IMR-90 (cell line): ENCODE measurements around the gene NOL9. TPM values are rescaled to one million over a fixed set of nuclear protein-coding genes. Genes with fewer than 3 reads are reported as not detected.

Source experiments
- ATAC-seq: fragments of 200-7000 bp; cut with Tn5 transposase; 2 replicates; pipeline ENCODE4 v1.9.1; 2020; ENCODE audit warnings: low read depth, mild to moderate bottlenecking, moderate library complexity
- BruUV-seq: library from RNA; stranded (reverse); fragments of 400-500 nt; replicated peaks from 2 replicates; lab custom pipeline; 2021; lab: Mats Ljungman, UMichigan
- CTCF ChIA-PET: fragments of 300-600 bp; formaldehyde crosslinking; extraction: SDS; loops from one replicate; lab custom pipeline; 2021; ENCODE audit warnings: antibody characterized with exemption; lab: Yijun Ruan, JAX
- POLR2A ChIA-PET: fragments of 300-600 bp; sonication (Branson Sonifier 250); formaldehyde crosslinking; loops from one replicate; lab custom pipeline; 2022; ENCODE audit warnings: antibody characterized with exemption; ENCODE audit not compliant: unreplicated experiment; lab: Charles Lee
- DNase-seq: peaks from one replicate; pipeline ENCODE4 v3.0.0; 2013
- H2AFZ ChIP-seq: replicated peaks from 2 replicates; pipeline ENCODE3; 2013; ENCODE audit warnings: low read length, mild to moderate bottlenecking; ENCODE audit not compliant: poor library complexity
- H2AK5ac ChIP-seq: 2 replicates; pipeline ENCODE4 v1.6.1; 2013; ENCODE audit warnings: low read depth, low read length, inconsistent platforms
- H2AK9ac ChIP-seq: replicated peaks from 2 replicates; pipeline ENCODE3; 2013; ENCODE audit warnings: mild to moderate bottlenecking, low read depth, low read length, moderate library complexity; ENCODE audit not compliant: poor library complexity
- H2BK120ac ChIP-seq: 2 replicates; pipeline ENCODE4 v1.6.1; 2013; ENCODE audit warnings: low read depth, low read length, inconsistent platforms
- H2BK15ac ChIP-seq: 3 replicates; pipeline ENCODE4 v1.6.1; 2013; ENCODE audit warnings: low read depth, low read length, inconsistent platforms
- H2BK20ac ChIP-seq: 2 replicates; pipeline ENCODE4 v1.6.1; 2013; ENCODE audit warnings: low read depth, mild to moderate bottlenecking, inconsistent platforms, low read length, moderate library complexity
- H2BK5ac ChIP-seq: 2 replicates; pipeline ENCODE4 v1.6.1; 2013; ENCODE audit warnings: mild to moderate bottlenecking, low read depth, low read length, inconsistent platforms; ENCODE audit not compliant: poor library complexity, severe bottlenecking
- H3K14ac ChIP-seq: replicated peaks from 2 replicates; pipeline ENCODE4 v1.6.1; 2013; ENCODE audit warnings: low read depth, low read length, inconsistent platforms
- H3K18ac ChIP-seq: 2 replicates; pipeline ENCODE4 v1.6.1; 2013; ENCODE audit warnings: low read depth, low read length, control low read depth
- H3K23ac ChIP-seq: 2 replicates; pipeline ENCODE4 v1.6.1; 2013; ENCODE audit warnings: low read depth, low read length, inconsistent platforms
- H3K27ac ChIP-seq: 2 replicates; pipeline ENCODE4 v1.5.1; 2013; ENCODE audit warnings: mild to moderate bottlenecking, control low read depth, low read length; ENCODE audit not compliant: insufficient read depth
- H3K27me3 ChIP-seq: 2 replicates; pipeline ENCODE4 v1.6.1; 2013; ENCODE audit warnings: low read length; ENCODE audit not compliant: control insufficient read depth, insufficient read depth
- H3K36me3 ChIP-seq: 2 replicates; pipeline ENCODE4 v1.6.1; 2013; ENCODE audit warnings: low read length, mixed read lengths; ENCODE audit not compliant: control insufficient read depth, insufficient read depth
- H3K4ac ChIP-seq: 2 replicates; pipeline ENCODE4 v1.6.1; 2013; ENCODE audit warnings: low read depth, low read length, inconsistent platforms
- H3K4me1 ChIP-seq: 2 replicates; pipeline ENCODE4 v1.6.1; 2013; ENCODE audit warnings: low read length, mixed read lengths; ENCODE audit not compliant: control insufficient read depth, insufficient read depth
- H3K4me2 ChIP-seq: 2 replicates; pipeline ENCODE4 v1.6.1; 2013; ENCODE audit warnings: low read depth, mild to moderate bottlenecking, control low read depth, low read length, moderate library complexity
- H3K4me3 ChIP-seq: 2 replicates; pipeline ENCODE4 v1.5.1; 2013; ENCODE audit warnings: low read depth, mild to moderate bottlenecking, control low read depth, low read length, moderate library complexity; ENCODE audit not compliant: insufficient read depth
- H3K56ac ChIP-seq: 2 replicates; pipeline ENCODE4 v1.6.1; 2013; ENCODE audit warnings: low read length, inconsistent platforms; ENCODE audit not compliant: insufficient read depth; ENCODE audit errors: extremely low read depth
- H3K79me1 ChIP-seq, 2 experiments: 2 replicates each; pipeline ENCODE4 v1.6.1; 2013; ENCODE audit warnings: low read length in 2 of 2, inconsistent platforms in 1 of 2, low read depth in 1 of 2
- H3K9ac ChIP-seq: 2 replicates; pipeline ENCODE4 v1.6.1; 2013; ENCODE audit warnings: low read depth, low read length, control low read depth
- H3K9me1 ChIP-seq: 2 replicates; pipeline ENCODE4 v1.6.1; 2013; ENCODE audit warnings: low read length, inconsistent platforms; ENCODE audit not compliant: insufficient read depth
- H3K9me3 ChIP-seq: 2 replicates; pipeline ENCODE4 v1.6.1; 2013; ENCODE audit warnings: low read length; ENCODE audit not compliant: control insufficient read depth, insufficient read depth
- H4K20me1 ChIP-seq: 2 replicates; pipeline ENCODE4 v1.6.1; 2013; ENCODE audit warnings: low read length, inconsistent platforms; ENCODE audit not compliant: insufficient read depth
- H4K5ac ChIP-seq: 2 replicates; pipeline ENCODE4 v1.6.1; 2013; ENCODE audit warnings: mild to moderate bottlenecking, low read depth, low read length, control low read depth
- H4K8ac ChIP-seq, 2 experiments: 2 replicates each; pipeline ENCODE4 v1.6.1; 2013; ENCODE audit warnings: low read depth in 2 of 2, low read length in 2 of 2, control low read depth in 1 of 2, inconsistent platforms in 1 of 2
- H4K91ac ChIP-seq: 2 replicates; pipeline ENCODE4 v1.6.1; 2013; ENCODE audit warnings: low read depth, low read length, inconsistent platforms; ENCODE audit not compliant: insufficient read depth
- CHD1 ChIP-seq: IDR thresholded peaks from 2 replicates; pipeline ENCODE4 v1.6.1; 2012; ENCODE audit warnings: low read depth, low read length, improper control_type of control experiment
- MAFK ChIP-seq: IDR thresholded peaks from 2 replicates; pipeline ENCODE4 v1.6.1; 2012; ENCODE audit warnings: low read depth, low read length, improper control_type of control experiment
- WGBS, 2 experiments: methylation state at CpG; one replicate each; pipeline versions ENCODE4 v1.1.5 to v1.1.7; 2013; ENCODE audit warnings: missing lambda C conversion rate in 2 of 2; ENCODE audit not compliant: insufficient read length in 1 of 2; ENCODE audit errors: extremely low coverage in 2 of 2; 5-methylcytosine and 5-hydroxymethylcytosine counted together
- dilution Hi-C: fragments of 300-500 bp; cut with HindIII; formaldehyde crosslinking; loops from one replicate; pipeline ENCODE4 v1.14.3; 2018; ENCODE audit warnings: low sequenced_read_pairs; ENCODE audit not compliant: unreplicated experiment
- in situ Hi-C: fragments of 300-500 bp; cut with MboI; formaldehyde crosslinking; loops from 3 replicates; pipeline ENCODE4 v1.14.3; 2019; ENCODE audit warnings: low sequenced_read_pairs, inconsistent platforms, mixed read lengths
- intact Hi-C: fragments of 100-400 bp; cut with micrococcal nuclease; formaldehyde crosslinking; loops from 2 replicates; pipeline ENCODE4 v1.10.0; 2022
- polyA plus RNA-seq, 3 experiments: library from polyadenylated mRNA; depleted of rRNA; stranded (reverse); fragments of >200 nt; gene quantifications; 2 replicates each; pipeline ENCODE4 v1.2.3, GENCODE V29; 2012; ENCODE audit warnings: low replicate concordance in 1 of 3
- total RNA-seq: library from RNA; depleted of rRNA; stranded (reverse); fragments of >200 nt; gene quantifications from 2 replicates; pipeline ENCODE4 v1.2.3, GENCODE V29; 2012

NOL9 gene
- total and polyA plus RNA-seq, 2 of the 4 experiments (the other 2 are of a cell fraction): 13.0 to 19.2 TPM

GRCh38 chr1:6584126-6585080 is 30.1 kb upstream of the NOL9 start:
- H3K27me3 ChIP-seq: no peaks in the 10 kb centered on the region
- peak overlapping the region; percentile 15 for H2AK9ac ChIP-seq
- no peak for DNase-seq
- no peak overlapping the region for H2BK15ac ChIP-seq
- no peak overlapping the region for H2AFZ ChIP-seq
- intact Hi-C loops (no loop called here), in situ Hi-C loops (no loop called here), dilution Hi-C loops (no loop called here)
- H2AK5ac ChIP-seq: no peak overlapping the region
- H3K23ac ChIP-seq: no peak overlapping the region
- H2BK120ac ChIP-seq: no peak overlapping the region
- H3K36me3 ChIP-seq: peaks cover 26% of the 10 kb centered on the region
- H4K91ac ChIP-seq: no peak overlapping the region
- no peaks in the 10 kb centered on the region for H3K9me3 ChIP-seq
- no peak for ATAC-seq
- H3K4me3 ChIP-seq: no peak overlapping the region
- no TSS peak for BruUV-seq
- TF ChIP-seq MAFK: peak; percentile 92
- TF ChIP-seq CHD1: no peak
- H3K27ac ChIP-seq: no peak overlapping the region
- no peak overlapping the region for H2BK20ac ChIP-seq
- H3K9me1 ChIP-seq: peaks cover 11% of the 10 kb centered on the region
- H3K4ac ChIP-seq: no peak overlapping the region
- peaks cover 31% of the 10 kb centered on the region for H4K20me1 ChIP-seq
- no peak overlapping the region for H3K18ac ChIP-seq
- H4K5ac ChIP-seq: no peak overlapping the region
- peaks cover 8% of the 10 kb centered on the region for H3K4me1 ChIP-seq
- no peak overlapping the region for H3K14ac ChIP-seq
- no peak overlapping the region for H4K8ac ChIP-seq
- no peak overlapping the region for H2BK5ac ChIP-seq
- H3K4me2 ChIP-seq: no peak overlapping the region
- H3K79me1 ChIP-seq: peaks cover 15 to 51% of the 10 kb centered on the region in 2 experiments
- ChIA-PET CTCF (interaction anchor here (0.7 kb wide), 1 partner anchor 21 kb away, joined by 5 read pairs; no protein-coding TSS in a partner anchor), POLR2A (no interaction called here)
- WGBS, 2 experiments: 74% methylated on average over 13 of the region's 21 CpGs; no CpG with 5 or more reads in 1 of the 2 experiments
- H3K9ac ChIP-seq: no peak overlapping the region
- no peak overlapping the region for H3K56ac ChIP-seq
